Measurements from ENCODE around the gene DGAT2.

DNA sequence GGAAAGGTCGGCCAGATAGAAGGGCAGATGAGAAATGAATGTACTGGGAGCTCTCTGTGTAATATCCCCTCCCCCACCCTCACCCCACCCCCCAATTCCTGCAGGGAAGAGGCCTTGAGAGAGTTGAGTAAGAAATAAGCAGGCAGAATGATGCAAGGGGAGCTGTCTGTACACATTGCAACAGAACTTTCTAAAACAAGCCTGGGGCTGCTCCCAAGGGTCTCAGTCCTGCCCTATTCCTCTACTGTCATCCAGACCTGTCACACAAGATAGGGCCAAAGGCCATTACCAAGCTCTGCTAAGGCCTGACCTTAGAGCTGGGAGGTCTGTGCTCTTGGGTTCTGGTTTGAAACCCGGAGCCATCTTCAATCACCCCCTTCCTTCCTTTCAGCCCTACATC, 5.7 kb upstream of the DGAT2 start:
- TF ChIP-seq, protein P1, sequence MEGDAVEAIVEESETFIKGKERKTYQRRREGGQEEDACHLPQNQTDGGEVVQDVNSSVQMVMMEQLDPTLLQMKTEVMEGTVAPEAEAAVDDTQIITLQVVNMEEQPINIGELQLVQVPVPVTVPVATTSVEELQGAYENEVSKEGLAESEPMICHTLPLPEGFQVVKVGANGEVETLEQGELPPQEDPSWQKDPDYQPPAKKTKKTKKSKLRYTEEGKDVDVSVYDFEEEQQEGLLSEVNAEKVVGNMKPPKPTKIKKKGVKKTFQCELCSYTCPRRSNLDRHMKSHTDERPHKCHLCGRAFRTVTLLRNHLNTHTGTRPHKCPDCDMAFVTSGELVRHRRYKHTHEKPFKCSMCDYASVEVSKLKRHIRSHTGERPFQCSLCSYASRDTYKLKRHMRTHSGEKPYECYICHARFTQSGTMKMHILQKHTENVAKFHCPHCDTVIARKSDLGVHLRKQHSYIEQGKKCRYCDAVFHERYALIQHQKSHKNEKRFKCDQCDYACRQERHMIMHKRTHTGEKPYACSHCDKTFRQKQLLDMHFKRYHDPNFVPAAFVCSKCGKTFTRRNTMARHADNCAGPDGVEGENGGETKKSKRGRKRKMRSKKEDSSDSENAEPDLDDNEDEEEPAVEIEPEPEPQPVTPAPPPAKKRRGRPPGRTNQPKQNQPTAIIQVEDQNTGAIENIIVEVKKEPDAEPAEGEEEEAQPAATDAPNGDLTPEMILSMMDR (IDR thresholded peaks at IDR 0.05; ENCODE audit: low read depth, low read length), result no peak
- no peak for TF ChIP-seq POLR2A (IDR thresholded peaks at IDR 0.05; ENCODE audit: extremely low read depth, insufficient read length)
- TF ChIP-seq, protein P2, sequence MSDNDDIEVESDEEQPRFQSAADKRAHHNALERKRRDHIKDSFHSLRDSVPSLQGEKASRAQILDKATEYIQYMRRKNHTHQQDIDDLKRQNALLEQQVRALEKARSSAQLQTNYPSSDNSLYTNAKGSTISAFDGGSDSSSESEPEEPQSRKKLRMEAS (IDR thresholded peaks at IDR 0.05; ENCODE audit: low read depth, low read length), result 0 out of 2 replicates have a peak, but pooled peaks have one; percentile 12
